Stimulated activated CD4-positive, alpha-beta T cell treated with anti-CD3 and anti-CD28 coated beads, Interleukin-12 subunit alpha, Interleukin-12 subunit beta, amount 100 ng/mL, for 48 hours (primary cell): ENCODE measurements around the gene AGMO.

Experiments
- DNase-seq, 3 donors: peaks; one replicate each; pipeline ENCODE4 v3.0.0-alpha.2; 2020; ENCODE audit warnings: low read depth in 2 of 3, low spot score in 1 of 3

AGMO gene

DNA sequence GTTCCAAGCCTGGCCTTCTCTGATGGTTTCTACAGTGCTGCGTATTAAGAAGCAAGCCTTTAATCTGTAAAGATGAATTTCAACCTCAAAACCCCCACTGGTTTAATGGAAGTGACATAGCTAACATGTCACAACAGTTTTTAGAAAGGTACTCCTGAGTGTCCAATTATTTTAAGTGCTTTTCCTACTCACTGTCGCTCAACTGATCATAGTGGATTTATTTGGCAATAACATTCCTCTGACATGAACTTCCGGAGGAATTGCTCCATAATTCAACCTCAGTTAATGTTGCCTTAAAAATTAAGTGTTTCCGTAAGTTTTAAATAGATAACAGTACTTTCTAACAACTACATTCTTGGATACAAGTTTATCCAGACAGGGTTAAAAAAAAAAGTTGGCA is 57.5 kb downstream of the AGMO start:
- no peak for DNase-seq

DNA sequence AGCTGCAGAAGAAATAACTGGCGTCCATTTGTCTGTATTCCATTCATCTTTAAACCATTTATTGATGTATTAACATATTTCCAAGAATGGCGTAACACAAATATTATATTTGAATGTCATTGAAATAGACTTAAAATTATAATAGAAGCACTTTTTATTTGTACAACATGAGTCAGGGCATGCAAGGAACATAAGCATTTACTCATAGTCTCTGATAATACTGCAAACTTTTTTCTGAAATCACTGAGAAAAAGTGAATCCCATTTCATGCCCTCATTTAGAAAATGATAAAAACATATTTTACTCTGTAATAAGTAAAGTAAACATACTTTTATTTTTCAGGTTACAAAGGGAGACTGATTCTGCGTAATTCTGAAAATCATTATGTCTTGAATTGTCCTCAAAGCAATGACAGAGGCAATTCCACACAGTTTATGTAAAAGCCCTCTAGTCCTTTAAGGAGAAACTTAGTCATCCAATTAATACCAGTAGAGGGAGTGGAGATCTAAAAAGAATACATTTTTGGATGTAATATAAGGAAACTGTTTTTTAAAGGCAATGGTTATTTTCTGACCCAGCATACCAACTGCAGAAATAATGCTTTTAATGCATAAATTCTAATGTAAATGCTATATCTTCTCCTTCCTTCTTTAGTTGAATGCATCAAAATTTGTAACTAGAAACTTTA is 58.1 kb downstream of the AGMO start:
- DNase-seq = no peak

DNA sequence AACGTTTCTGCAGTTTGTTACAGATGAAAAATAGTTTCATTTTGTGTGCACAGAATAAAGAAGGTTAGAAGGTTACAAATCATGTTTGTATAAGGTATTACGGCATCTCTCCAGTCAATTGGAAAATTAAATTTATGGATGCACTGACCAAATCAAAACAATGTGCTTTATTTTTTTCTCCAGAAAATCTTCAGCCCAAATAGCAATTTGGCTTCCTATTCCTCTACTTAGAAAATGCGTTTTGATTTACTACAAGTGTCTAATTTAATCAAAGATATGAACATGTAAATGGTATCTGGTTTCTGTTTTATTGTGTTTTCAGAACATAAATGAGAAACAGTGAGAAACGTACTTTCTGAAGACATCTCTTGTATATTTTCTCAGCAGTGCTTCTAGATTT is 63.4 kb downstream of the AGMO start:
- DNase-seq = no peak

DNA sequence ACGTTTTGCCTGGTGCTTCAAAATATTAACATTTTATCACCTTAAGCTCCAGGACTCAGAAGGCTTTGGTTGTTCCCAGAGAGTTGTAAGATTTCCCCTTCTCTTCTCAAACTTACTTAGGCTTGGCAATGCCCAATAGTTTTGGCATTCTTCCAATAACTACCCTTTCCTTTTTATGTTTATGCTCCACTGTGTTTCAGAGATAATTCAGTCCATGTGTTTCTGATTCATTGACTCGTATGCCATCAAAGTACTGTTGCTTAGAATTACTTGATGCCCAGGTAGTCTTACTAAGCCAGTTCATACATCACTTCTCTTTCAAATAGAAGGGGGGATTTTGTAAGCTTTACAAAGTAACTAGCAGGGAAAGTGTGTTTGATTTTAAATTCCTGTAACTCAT is 66.6 kb downstream of the AGMO start:
- no peak for DNase-seq

DNA sequence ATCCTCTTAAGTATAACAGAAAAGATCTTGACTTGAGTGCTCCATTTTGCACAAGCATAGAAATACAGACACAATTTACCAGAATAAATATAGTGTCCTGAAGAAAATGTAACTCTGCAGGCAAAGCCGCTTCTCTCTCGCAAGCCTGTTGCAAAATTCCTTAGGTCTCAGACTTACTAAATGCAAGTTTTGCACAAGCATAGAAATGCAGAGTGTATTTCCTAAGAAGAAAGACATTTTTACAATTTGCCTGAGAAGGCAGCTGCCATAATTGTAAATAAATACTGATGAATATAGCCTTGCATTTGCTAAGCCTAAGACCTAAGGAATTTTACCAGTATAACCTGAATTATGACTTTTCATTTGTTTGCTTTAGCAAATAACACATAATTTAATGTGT is 67.1 kb downstream of the AGMO start:
- DNase-seq = no peak

DNA sequence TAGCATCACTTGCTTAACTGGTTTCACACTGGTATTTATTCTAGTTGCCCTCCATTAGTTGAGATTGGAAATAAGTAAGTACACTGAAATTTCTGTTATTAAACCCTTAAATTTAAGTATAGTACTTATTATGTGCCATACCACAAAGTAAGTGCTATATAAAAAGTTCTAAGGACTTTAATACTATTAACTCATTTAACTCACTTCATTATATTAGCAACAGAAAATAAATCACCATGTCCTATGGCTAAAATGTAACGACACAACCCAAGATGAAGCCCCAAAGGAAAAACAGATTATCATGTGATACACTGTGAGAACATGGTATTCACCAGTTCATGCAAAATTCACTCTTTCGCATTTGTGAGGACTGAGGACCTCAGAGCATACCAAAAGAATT is 70.5 kb downstream of the AGMO start:
- no peak for DNase-seq

GRCh38 chr7:15490291-15490690 is 71.5 kb downstream of the AGMO start:
- DNase-seq = no peak

- no peak for DNase-seq
Observed at GRCh38 chr7:15489861-15490260, 72.0 kb downstream of the AGMO start.

GRCh38 chr7:15489383-15489782 is 72.4 kb downstream of the AGMO start:
- DNase-seq = no peak

DNA sequence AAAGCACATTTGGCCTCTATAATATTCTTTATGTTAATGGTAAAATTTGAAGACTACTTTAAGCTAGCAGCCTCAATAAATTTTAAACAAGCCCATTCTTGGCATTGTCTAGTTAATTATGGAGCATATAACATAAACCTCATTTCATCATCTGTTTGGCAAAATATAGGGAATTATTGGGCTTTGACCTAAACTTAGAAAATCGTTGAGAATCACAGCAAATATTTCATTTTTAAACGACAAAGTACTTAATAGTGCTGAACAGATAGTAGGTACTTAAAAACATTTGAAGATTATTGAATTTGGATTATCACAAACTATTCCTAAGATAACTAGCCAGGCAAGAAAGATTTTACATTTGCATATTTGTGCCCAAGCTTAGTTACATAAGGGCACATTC is 73.4 kb downstream of the AGMO start:
- no peak for DNase-seq

GRCh38 chr7:15487896-15488295 is 73.9 kb downstream of the AGMO start:
- DNase-seq = no peak

- DNase-seq = no peak
Observed at GRCh38 chr7:15485998-15486397, 75.8 kb downstream of the AGMO start.

- no peak for DNase-seq
Observed at GRCh38 chr7:15485431-15485830, 76.4 kb downstream of the AGMO start.

DNA sequence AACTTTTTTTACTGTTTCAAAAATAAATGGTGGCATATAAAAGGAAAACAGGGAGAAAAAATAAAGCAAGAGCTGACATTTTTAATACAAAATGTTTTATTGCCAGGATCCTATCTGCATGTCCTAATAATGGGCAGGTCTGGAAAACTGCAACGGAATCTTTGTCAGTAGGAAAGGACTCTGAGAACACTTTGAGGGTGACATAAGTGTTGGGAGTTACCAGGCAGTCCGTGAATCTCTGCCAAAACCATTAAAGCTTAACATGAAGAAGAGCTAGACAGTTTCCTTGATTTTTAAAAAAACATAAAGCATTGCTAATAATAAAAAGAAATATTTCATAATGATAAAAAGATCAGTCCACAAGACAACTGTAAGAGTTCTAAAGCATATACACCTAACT is 80.7 kb downstream of the AGMO start:
- no peak for DNase-seq

DNA sequence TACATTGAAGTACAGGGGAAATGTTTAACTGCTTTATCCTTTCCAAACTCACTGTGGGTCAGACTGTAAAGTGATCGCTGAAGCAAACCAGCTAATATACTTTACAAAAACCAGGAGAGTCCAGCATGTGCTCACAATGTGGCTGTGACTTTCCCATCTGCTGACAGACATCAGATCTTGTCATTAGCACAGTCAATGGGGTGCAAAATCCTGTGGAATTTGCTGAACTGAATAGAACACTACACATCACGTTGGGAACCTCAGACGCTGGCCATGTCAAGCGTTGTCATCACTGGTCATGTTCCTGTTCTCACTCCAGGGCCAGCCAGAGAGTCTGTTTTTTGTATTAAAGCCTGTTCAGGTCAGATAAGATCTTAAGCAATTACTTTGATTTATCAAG is 83.4 kb downstream of the AGMO start:
- DNase-seq = no peak

- DNase-seq = no peak
Observed at GRCh38 chr7:15476531-15476918, 85.3 kb downstream of the AGMO start.

DNA sequence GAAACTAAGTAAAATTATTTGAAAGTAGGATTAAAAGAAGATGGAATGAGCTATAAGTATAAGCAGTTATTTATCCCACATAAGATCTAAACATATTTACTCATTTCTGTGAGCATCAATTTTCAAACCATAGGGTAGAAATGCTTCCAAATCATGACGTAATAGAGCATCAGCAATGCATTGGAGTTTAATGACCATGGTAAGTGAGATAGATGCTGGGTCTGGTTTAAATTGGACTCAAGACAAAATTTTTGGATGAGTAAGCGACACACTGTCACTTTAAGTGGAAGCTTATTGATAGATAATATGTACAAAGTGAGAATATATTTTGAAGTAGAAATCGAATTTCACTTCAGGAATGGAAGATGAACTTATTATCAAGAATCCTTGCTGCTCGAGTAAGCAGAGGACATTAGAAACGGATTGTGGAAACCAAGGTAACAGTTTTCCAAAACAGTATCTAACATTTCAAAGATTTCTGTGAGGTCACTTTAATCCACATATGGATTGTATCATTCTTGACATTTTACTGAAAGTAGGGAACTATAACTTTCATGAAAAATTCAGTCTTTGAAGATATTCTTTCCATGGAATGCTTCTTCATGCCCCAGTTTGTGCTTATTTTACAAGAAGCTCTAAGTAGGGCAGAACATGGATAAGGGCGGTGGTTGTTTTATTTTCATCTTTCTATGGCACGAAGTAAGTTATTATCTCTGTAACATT is 85.8 kb downstream of the AGMO start:
- no peak for DNase-seq

- no peak for DNase-seq
Observed at GRCh38 chr7:15471669-15471950, 90.2 kb downstream of the AGMO start.

DNA sequence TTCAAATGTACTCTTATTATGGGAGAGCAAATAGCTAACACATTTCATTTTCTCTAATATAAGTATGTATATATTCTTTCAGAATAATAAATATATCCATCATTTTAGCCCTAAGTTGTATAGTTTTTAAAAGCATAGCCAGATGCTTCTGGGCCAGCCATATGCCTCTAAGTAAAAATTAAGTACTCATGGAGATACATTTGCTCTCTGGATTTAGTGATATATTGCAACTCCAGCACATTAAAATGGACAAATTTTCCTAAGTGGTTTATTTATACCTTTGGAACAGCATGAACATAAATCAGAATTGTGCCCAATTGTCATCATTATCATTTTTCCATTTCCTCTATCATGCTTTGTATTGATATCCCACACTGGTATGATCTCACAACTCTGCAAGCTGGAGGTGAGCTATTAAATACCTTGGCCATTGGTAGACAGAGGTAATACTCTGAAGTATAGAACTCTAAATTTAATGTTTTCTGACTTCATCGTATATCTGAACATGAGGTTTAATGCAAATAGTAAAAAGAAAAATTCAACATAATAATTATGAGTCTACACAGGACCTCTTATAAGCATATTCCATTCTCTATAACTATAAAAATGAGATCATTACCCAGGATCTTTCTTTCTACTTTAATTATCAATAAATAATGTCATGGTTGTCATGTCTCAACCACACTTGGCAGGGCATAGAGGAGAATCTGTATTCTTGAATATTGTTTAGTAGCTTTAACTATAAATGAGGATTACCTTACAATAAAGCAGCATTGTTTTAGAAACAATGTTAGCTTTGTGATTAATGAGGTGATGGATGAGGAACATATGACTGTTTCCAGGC is 90.8 kb downstream of the AGMO start:
- no peak for DNase-seq

GRCh38 chr7:15464667-15465121 is 97.1 kb downstream of the AGMO start:
- no peak for DNase-seq

GRCh38 chr7:15463801-15464666 is 97.8 kb downstream of the AGMO start:
- DNase-seq = no peak
